GM19193 (cell line): Measurements from ENCODE around the gene G2E3.

Source experiments
- POLR2A ChIP-seq: IDR thresholded peaks from 4 replicates; pipeline ENCODE4 v1.6.1; 2011; ENCODE audit not compliant: insufficient read depth, insufficient read length; ENCODE audit errors: extremely low read depth

G2E3 gene

DNA sequence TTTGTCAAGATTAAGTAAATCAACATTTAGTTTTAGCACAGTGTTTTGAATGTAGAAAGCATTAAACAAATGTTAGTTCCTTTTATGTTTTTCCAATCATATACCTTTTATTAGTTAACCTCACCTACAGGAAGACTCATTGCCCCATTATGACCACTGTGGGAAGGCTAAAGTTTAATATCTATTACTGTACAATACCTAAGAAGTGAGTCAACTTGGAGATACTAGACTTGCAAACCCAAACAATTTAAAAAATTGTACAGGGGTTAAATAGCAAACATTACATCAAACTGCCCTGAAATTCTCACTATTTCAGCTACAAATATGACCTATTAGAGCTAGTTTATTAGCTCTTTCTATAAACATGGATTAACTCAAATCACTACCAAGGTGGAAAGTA, 8.6 kb upstream of the G2E3 start:
- no peak for TF ChIP-seq POLR2A

DNA sequence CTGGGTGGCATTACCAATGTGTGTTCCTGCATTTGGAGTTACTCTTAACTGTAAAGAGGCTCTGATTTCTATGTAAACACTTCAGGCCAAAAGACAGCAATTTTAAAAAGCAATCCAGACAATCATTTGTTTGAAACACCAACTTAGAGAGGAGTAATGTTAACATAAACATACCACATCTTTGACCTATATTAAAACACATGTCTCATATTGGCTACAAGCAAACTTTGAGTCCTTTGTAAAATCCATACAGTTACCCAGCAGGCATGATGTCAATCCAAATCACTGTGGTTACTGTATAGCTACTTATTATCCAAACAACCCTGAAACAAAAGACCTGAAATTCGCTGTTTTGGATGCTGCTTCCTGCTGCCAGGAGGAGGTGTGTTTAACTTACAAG, 7.5 kb upstream of the G2E3 start:
- no peak for TF ChIP-seq POLR2A

DNA sequence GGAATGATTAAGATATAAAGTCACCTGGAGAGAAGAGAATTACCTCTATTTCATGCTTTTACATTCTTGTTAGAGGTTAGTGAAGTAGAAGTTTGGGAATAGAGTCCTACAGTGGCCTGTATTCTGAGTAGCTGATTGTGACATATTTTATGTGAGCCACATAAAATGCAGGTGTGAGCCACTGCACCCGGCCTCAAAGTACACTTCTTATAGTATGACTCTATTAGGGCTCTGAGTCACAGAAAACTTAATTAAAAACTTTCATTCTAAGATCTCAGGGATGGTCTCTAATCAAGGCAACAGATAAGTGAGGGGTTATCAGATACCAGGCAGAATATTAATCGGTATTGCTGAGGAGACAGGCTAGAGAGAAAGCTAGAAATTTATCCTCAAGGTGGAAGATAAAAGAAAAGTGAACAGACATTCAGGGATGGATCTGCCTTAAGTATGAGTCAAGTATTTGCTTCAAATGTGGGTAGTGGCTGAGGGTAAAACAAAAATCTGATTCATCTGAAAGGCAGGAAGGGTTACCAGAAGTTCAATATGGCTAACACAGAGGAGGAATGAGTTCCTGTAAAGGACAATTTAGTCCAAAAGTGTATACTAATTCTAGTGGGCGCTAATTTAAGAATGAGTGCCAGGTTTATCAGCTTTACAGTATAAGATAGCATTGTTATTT, 5.5 kb upstream of the G2E3 start:
- TF ChIP-seq POLR2A, result no peak

DNA sequence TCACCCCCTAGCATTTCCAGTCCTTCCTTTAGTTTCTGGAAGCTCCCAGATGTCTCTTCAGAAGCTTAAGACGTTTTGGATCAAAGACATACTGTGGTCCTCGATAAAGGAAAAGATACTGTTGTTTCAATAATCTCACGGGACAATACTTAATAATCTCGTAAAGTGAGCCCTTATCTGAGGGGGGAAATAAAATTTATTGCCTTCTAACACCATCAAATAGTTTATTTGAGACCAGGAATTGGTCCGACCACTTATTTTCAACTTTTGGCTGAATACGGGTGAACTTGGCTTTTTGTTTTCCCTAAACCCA, 640 bp upstream of the G2E3 start:
- no peak for TF ChIP-seq POLR2A

DNA sequence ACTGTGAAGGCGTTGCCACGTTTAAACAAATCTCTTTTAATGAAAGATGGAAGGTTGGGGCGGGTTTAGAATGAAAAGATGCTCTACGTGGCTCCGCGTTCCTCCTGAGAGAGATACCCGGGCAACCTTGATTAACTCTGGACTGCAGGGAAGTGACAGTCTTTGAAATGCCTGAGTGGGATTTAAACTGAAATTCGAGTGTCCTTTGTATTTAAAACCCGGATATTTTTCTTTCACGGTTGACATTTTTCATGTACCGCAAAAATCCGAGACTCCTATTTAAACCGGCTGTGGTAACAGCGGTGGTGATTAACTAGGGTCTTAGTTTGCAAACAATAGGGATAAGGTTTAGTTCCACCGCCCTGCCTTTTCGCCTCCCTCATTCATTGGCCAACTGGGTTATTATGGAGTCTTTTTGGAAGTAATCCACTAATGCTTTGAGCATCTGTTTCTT, 707 bp downstream of the G2E3 start:
- no peak for TF ChIP-seq POLR2A

DNA sequence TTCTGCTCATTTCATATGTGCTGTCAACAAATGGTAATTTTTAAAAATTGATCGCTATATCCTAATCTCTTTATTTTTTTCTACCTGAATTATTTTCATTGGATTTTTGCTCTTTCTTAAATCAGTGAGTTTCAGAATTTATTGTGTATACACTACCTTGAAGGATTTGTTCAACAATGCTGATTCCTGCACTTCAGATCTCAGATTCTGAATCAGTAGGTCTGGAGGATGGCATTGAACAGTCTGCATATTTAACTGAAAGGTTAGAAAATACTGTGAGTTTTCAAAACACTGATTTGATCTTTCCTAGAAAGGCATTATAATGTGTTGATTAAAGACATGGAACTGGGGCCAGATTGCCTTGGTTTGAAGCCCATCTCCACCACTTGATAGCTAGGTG, 1.6 kb downstream of the G2E3 start:
- TF ChIP-seq POLR2A, result no peak

DNA sequence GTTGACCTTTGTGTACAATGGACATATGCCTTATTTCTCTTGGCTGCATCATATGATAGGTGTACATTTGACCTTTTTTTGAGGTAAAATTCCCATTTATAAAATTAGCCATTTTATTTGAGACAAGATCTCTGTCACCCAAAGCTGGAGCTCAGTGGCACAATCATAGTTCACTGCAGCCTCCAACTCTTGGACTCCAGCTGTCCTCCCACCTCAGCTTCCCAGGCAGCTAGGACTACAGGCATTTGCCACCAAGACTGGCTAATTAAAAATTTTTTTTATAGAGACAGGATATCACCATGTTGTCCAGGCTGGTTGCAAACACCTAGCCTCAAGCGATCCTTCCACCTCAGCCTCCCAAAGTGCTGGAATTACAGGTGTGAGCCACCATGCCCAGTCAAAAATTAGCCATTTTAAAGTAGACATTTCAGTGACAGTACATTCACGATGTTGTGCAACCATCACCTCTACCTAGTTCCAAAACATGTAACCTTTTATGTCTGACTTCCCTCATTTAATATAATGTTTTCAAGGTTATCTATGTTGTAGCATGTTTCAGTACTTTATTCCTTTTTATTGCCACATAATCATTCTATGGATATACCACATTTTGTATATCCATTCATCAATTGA, 5.4 kb downstream of the G2E3 start:
- no peak for TF ChIP-seq POLR2A

DNA sequence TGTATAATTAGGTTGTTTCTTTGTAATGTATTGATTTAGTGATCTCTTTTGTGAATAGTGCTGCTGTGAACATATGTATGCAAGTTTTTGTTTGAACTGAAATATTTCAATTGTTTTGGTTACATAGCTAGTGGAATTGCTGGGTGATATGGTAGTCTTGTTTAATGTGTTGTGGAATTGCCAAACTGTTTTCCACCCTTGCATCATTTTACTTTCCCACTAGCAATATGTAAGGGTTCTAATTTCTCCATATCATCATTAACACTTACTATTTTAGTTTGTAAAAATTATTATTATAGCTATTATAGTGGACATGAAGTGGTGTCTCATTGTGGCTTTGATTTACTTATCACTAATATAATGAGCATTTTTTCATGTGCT, 5.9 kb downstream of the G2E3 start:
- TF ChIP-seq POLR2A, result no peak

DNA sequence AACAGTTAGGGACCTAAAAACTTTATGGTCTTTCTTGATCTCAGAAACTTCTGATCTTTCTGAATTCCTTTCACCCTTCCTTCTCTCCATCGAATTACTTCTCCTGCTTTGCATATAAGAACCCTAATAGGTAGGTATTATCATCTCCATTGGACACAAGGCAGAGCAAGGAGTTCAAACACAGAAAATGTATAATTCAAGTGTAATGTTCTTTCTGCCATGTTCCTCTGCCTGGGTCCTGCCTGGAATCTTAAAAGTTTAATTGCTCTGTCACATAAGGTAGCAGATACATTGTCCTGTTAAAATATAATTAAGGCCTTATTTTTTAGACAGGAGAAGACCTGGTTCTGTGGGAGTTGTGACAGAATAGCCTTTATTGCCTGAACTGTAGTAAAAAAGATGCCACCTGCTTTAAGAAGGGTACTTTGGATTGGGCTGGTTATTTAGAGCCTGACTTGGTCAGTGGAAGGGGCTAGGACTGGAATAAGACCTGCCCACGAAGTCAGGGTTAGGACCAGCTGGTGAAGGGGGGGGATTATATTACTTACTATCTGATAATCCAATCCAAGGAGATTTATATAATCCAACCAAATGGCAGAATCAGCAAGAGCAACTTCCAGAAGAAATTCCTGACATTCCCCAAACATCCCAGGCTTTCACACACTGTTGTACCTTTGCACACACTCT, 10.4 kb downstream of the G2E3 start:
- no peak for TF ChIP-seq POLR2A

DNA sequence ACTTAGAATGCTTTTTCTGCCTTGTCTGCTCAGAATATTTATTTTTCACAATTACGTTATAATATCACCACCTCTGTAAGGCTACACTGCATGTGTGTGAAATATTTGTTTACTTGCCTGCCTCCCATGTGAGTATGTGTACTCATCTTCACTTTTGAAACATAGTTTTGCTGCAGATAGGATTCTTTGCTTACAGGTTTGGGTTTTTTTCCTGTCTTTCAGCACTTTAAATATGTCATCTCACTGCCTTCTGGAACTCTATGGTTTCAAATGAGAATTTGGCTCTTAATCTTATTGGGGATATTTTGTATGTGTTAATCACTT, 10.9 kb downstream of the G2E3 start:
- TF ChIP-seq POLR2A, result no peak

DNA sequence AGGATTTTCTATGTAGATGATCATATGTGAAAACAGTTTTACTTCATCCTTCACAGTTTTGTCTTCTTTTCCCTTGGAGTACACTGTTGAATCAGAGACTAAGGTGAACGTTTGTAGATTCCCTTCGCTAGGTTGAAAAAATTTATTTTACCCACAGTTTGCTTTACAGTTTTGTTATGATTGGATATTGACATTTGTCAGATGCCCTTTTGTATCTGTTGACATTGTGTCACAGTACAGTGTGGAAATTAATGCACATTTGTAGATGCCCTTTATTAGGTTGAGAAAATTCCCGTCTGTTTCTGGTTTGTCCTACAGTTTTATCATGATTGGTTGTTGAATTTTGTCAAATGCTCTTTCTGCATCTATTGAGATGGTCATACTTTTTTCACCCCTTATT, 13.3 kb downstream of the G2E3 start:
- TF ChIP-seq POLR2A, result no peak

DNA sequence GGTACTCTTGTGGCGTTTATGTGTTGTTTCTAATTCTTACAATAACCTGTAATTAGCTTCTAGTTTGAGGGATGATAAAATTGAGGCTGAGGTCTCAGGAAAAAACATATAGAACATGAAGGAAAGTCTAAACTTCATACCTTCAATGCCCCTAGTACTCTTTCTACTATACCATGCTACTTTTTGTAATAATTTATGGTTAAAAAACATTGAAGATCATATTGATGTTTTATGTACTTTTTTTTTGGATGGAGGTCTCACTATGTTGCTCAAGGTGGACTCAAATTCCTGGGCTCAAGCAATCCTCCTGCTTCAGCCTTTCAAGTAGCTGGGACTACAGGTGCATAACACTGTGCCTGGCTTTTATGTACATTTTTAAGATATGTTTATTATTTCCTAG, 13.8 kb downstream of the G2E3 start:
- TF ChIP-seq POLR2A, result no peak

DNA sequence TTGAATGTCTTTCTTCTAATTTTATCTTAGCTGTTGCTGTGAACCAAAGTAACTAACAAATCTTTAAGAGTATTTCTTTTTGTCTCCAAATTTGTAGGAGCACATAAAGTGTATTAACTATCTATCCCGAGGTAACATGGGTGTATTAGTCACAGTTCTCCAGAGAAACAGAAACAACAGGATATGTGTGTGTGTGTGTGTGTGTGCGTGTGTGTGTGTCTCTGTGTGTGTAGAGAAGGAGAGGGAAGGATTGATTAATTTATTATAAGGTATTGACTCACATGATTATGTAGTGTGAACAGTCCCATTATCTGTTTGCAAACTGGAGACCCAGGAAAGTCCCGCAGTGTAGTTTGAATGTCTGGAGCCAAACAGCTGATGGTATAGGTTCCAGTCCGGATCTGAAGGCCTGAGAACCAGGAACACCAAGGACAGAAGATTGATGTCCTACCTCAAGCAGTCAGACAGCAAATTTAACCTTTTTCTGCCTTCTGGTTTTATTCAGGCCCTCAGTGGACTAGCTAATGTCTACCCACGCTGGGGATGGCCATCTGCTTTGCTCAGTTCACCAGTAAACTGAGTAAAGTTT, 14.4 kb downstream of the G2E3 start:
- no peak for TF ChIP-seq POLR2A

DNA sequence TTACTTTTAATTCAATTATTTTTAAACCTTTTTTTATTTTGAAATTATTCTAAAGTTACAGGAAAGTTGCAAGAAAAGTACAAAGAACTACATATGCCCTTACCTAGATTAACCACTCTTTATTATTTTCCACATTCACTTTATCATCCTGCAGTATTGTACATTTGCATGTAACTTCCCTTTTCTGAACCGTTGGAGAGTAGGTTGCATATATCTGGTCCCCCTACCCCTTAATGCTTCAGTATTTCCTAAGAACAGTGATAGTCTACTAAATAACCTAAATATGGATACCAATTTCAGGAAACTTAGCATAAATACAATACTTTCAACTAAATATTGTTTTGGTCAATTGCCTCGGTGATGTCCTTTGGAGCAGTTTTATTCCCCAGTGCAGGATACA, 15.0 kb downstream of the G2E3 start:
- no peak for TF ChIP-seq POLR2A

DNA sequence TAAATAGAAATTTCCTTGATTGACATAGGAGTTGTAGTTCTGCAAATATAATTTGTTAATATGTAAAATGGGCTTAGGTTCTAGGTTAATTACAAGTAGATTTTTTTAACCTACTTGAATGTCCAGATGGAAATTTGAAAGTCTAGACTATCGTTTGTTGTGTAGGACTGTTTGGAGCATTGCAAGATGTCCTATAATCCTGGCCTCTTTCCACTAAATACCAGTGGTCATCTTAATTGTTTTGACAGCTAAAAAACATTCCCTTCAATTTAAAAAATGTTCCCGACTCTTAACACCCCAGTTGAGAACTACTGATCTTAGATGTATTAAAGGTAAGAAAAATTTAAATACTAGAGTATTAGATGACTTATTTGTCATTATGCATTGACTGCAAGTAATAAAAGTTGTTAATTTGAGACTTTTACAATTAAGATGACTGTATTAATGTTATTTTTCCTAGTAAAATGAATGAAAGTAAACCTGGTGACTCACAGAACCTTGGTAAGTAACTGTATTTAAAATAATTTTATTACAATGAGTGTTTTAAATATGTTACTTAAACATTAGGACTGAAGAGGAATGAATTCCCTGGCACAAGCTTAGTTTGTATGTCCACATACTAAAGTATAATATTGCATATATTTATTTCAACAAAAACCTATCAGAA, 21.8 kb downstream of the G2E3 start:
- TF ChIP-seq POLR2A, result no peak

DNA sequence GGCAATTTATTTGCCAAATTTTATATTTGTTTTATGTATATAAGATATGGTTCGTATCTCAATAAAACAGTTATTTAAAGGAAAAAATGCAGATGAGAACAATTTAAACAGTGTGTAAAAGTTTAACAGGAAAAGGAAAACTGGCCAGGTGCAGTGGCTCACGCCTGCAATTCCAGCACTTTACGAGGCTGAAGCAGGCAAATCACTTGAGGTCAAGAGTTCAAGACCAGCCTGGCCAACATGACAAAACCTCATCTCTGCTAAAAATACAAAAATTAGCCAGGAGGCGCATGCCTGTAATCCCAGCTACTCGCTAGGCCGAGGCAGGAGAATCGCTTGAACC, 22.3 kb downstream of the G2E3 start:
- no peak for TF ChIP-seq POLR2A
